ENCODE results near the gene HYLS1. TPM values are rescaled to one million over a fixed set of nuclear protein-coding genes. Genes with fewer than 3 reads are reported as not detected.

The HYLS1 gene
- total and polyA plus RNA-seq, 7 donors = 3.0 to 8.7 (median 6.1) TPM

DNA sequence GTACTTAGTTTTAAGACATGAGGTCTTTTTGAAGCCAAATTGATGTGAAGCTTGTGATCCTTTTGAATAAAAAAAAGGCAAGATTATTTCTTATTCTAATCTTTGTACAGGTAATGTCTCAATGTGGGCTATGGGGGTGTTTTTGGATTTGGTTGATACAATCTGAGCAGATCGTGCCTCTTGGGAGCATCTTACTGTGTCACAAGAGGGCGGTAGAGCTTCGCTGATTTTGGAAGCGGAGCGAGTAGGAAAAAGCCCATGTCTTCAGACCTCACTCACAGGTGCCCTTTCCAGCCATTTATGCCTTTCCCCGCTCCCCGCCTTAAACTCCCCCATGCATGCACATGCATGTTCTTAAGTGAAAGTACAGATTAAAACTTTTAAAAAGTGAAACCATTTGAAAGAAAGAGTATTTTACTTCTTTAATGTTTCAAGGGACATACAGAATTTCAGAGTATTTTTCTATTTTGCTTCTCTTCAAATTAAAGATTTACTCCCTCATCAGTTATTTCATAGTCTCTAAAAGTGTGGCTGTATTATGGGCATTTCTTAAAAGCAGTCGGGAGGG lies 35.6 kb downstream of the HYLS1 start:
- Histone ChIP-seq H3K27ac (no peak overlapping the region), H3K36me3 (no peaks in the 10 kb centered on the region), H3K4me3 (no peak overlapping the region), H3K27me3 (no peaks in the 10 kb centered on the region), H3K4me1 (peaks cover 0 to 9% (median 4%) of the 10 kb centered on the region in 4 donors), H3K9me3 (no peaks in the 10 kb centered on the region)
- WGBS, 2 donors = 6 to 10% methylated on average over 8 of the region's 8 CpGs
- peak; percentile 79 for DNase-seq
- intact Hi-C loops (cut with DNase I) = loop anchor here (1.0 to 5.0 kb wide), 2 partner anchors 139 to 271 kb away; partner anchors contain the start of gene CDON
- peak in 1 of 4 donors; percentile 35 for TF ChIP-seq POLR2AphosphoS5 (IDR thresholded peaks at IDR 0.05)
- no peak for TF ChIP-seq POLR2A (IDR thresholded peaks at IDR 0.05)
- TF ChIP-seq, protein P1, sequence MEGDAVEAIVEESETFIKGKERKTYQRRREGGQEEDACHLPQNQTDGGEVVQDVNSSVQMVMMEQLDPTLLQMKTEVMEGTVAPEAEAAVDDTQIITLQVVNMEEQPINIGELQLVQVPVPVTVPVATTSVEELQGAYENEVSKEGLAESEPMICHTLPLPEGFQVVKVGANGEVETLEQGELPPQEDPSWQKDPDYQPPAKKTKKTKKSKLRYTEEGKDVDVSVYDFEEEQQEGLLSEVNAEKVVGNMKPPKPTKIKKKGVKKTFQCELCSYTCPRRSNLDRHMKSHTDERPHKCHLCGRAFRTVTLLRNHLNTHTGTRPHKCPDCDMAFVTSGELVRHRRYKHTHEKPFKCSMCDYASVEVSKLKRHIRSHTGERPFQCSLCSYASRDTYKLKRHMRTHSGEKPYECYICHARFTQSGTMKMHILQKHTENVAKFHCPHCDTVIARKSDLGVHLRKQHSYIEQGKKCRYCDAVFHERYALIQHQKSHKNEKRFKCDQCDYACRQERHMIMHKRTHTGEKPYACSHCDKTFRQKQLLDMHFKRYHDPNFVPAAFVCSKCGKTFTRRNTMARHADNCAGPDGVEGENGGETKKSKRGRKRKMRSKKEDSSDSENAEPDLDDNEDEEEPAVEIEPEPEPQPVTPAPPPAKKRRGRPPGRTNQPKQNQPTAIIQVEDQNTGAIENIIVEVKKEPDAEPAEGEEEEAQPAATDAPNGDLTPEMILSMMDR (IDR thresholded peaks at IDR 0.05) = peak; percentile 70 to 82 (median 76)
- TF ChIP-seq EP300 (IDR thresholded peaks at IDR 0.05) = no peak

DNA sequence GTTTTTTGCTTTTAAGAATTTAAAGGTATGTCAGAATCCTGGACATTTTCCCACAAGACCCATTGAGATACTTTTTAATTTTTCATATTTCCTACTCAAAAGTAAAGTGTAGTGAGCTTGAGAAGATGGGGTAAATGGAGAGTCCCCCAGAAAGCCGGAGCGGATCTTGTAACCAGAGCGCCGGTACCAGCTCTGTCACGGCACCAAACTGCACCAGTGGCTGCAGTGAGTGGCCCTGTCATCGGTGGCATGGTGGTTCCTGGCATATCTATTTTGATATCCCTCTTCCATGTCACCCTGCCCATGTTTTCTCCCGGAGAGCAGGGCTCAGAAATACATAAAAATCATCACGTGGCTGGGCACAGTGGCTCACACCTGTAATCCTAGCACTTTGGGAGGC lies 36.2 kb downstream of the HYLS1 start:
- Histone ChIP-seq H3K27ac (no peak overlapping the region), H3K27me3 (no peaks in the 10 kb centered on the region), H3K4me1 (peaks cover 0 to 9% (median 4%) of the 10 kb centered on the region in 4 donors), H3K36me3 (no peaks in the 10 kb centered on the region), H3K4me3 (no peak overlapping the region), H3K9me3 (no peaks in the 10 kb centered on the region)
- WGBS, 2 donors = 90 to 95% methylated on average over 8 of the region's 8 CpGs
- TF ChIP-seq EP300 (IDR thresholded peaks at IDR 0.05) = no peak
- TF ChIP-seq POLR2A (IDR thresholded peaks at IDR 0.05) = no peak
- TF ChIP-seq POLR2AphosphoS5 (IDR thresholded peaks at IDR 0.05) = no peak
- no peak for DNase-seq
- intact Hi-C loops (cut with DNase I) = loop anchor here (1.0 to 5.0 kb wide), 2 partner anchors 139 to 271 kb away; partner anchors contain the start of gene CDON

DNA sequence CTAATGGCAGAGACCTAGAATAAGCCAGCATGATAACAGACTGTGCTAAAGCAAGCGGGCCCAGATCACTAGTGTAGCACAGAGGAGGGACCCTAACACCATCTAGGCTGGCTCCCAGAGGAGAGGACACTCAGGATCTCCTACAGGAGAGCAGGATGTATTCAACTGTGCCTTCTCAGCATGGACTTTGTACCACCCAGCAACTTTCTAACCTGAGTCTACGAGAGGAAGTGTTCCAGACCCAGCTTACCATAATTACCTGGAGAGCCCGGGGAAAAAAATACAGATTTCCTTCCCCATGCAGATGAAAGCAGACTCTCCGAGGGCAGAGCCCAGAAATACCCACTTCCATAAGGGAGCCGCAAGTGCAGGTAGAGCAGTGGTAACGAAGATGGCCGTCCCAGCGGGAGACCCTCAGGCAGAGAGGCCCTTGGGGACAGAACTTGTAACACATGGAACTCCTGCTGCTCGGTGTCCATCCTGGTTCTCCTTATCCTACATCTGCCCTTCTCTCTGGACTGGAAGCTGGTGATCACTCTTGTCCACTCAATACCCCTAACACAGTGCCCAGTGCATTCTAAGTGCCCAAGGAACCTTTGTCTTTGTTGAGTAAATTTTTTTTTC lies 37.0 kb downstream of the HYLS1 start:
- WGBS, 2 donors = 65 to 84% methylated on average over 9 of the region's 9 CpGs
- H3K36me3 ChIP-seq = no peaks in the 10 kb centered on the region
- no peaks in the 10 kb centered on the region for H3K9me3 ChIP-seq
- peaks cover 0 to 9% (median 4%) of the 10 kb centered on the region in 4 donors for H3K4me1 ChIP-seq
- DNase-seq = no peak
- intact Hi-C loops (cut with DNase I) = loop anchor here (5.0 kb wide), 1 partner anchor 138 kb away; the partner anchor contains the start of gene CDON
- no peak overlapping the region for H3K4me3 ChIP-seq
- no peak overlapping the region for H3K27ac ChIP-seq
- TF ChIP-seq POLR2AphosphoS5 (IDR thresholded peaks at IDR 0.05) = no peak
- TF ChIP-seq EP300 (IDR thresholded peaks at IDR 0.05) = no peak
- no peak for TF ChIP-seq POLR2A (IDR thresholded peaks at IDR 0.05)
- TF ChIP-seq, protein P1 (IDR thresholded peaks at IDR 0.05) = no peak
- H3K27me3 ChIP-seq = no peaks in the 10 kb centered on the region

DNA sequence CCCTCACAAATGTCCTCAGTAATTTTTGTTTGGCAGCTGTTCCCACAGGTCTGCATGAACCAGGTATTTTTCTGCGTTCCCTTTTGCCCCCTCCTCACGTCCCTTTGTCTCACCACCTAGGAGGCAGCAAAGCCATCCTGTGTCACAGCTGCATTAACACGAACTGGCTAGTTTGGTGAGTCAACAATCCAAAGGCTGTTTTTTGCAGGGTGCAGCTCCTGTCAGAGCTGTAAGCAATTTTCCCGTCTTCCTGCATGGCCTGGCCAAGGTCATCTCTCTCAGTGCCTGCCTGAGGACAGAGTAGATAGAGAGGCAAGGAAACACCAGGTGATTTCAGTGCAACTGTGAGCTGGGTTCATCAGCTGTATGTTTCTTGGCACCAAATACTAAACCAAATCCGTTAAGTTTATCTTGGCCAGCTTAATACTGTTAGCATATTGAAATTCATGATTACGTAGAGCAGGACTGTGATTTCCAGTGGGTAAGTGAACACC lies 37.8 kb downstream of the HYLS1 start:
- H3K4me3 ChIP-seq = no peak overlapping the region
- WGBS, 2 donors = 13 to 58% methylated on average over 6 of the region's 6 CpGs
- intact Hi-C loops (cut with DNase I) = no loop called here

DNA sequence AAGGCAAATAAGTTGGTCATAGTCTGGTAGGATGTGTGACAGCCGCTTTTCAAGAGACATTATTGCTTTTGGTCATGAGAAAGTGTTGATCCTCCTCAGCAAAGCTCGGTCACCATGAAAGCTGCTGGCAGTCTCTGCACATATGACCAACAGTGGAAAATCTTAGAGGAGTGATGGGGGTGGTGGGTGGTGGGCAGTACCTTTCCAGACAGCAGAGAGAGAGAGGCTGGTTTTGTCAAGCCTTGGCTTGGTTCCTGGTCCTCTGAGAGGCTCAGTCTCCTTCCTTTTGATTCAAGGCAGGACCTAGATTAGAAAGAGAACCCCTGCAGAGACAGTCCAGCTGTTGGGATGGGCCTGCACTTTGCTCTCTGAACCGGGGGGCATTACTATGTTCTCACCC lies 38.3 kb downstream of the HYLS1 start:
- Histone ChIP-seq H3K4me3 (no peak overlapping the region), H3K27ac (no peak overlapping the region), H3K4me1 (peaks cover 0 to 9% (median 4%) of the 10 kb centered on the region in 4 donors), H3K36me3 (no peaks in the 10 kb centered on the region), H3K9me3 (no peaks in the 10 kb centered on the region), H3K27me3 (no peaks in the 10 kb centered on the region)
- TF ChIP-seq POLR2AphosphoS5 (IDR thresholded peaks at IDR 0.05) = no peak
- TF ChIP-seq EP300 (IDR thresholded peaks at IDR 0.05) = no peak
- TF ChIP-seq POLR2A (IDR thresholded peaks at IDR 0.05) = no peak
- TF ChIP-seq, protein P1 (IDR thresholded peaks at IDR 0.05) = no peak
- DNase-seq = no peak
- intact Hi-C loops (cut with DNase I) = no loop called here
- WGBS, 2 donors = 20 to 71% methylated on average over 3 of the region's 3 CpGs

More for the DNA sequence above, 37.8 kb downstream of the HYLS1 start:
- Histone ChIP-seq H3K9me3 (no peaks in the 10 kb centered on the region), H3K27me3 (no peaks in the 10 kb centered on the region), H3K36me3 (no peaks in the 10 kb centered on the region), H3K27ac (no peak overlapping the region), H3K4me1 (peaks cover 0 to 9% (median 4%) of the 10 kb centered on the region in 4 donors)
- no peak for DNase-seq
- TF ChIP-seq EP300 (IDR thresholded peaks at IDR 0.05) (no peak), POLR2AphosphoS5 (IDR thresholded peaks at IDR 0.05) (no peak), POLR2A (IDR thresholded peaks at IDR 0.05) (no peak)
- TF ChIP-seq, protein P1 (IDR thresholded peaks at IDR 0.05) = no peak

Data from sigmoid colon (tissue), 7 donors.